Neural cell (in vitro differentiated cells): ENCODE data around the gene PGBD5. TPM values are rescaled to one million over a fixed set of nuclear protein-coding genes. Genes with fewer than 3 reads are reported as not detected.

Experiments used
- H2AFZ ChIP-seq: fragments of 200-600, 300-800 bp; sonication (generic), shearing (Covaris generic); 2 replicates; pipeline ENCODE4 v1.6.0; 2014; ENCODE audit warnings: low read depth, mild to moderate bottlenecking, antibody characterized with exemption, low read length, moderate library complexity
- H3F3A ChIP-seq: fragments of 200-600 bp; shearing (Covaris generic); 2 replicates; pipeline ENCODE4 v1.6.1; 2016; ENCODE audit warnings: mild to moderate bottlenecking, moderate library complexity, mixed read lengths, antibody characterized with exemption, low read length; ENCODE audit not compliant: insufficient read depth, poor library complexity, severe bottlenecking
- H3K27ac ChIP-seq: fragments of 200-600, 300-800 bp; sonication (generic), shearing (Covaris generic); 2 replicates; pipeline ENCODE4 v1.5.1; 2014; ENCODE audit warnings: mild to moderate bottlenecking, low read length, moderate library complexity
- H3K27me3 ChIP-seq: fragments of 300-800, 200-600 bp; sonication (generic), shearing (Covaris generic); 2 replicates; pipeline ENCODE4 v1.6.0; 2014; ENCODE audit warnings: mild to moderate bottlenecking, low read depth, low read length, moderate library complexity; ENCODE audit not compliant: insufficient read depth
- H3K36me3 ChIP-seq: fragments of 300-800, 200-600 bp; sonication (generic), shearing (Covaris generic); 2 replicates; pipeline ENCODE4 v1.5.1; 2014; ENCODE audit warnings: mild to moderate bottlenecking, antibody characterized with exemption, low read length, moderate library complexity; ENCODE audit not compliant: insufficient read depth
- H3K4me2 ChIP-seq: fragments of 300-800, 200-600 bp; sonication (generic), shearing (Covaris generic); 2 replicates; pipeline ENCODE4 v1.6.0; 2014; ENCODE audit warnings: mild to moderate bottlenecking, low read length
- H3K4me3 ChIP-seq: fragments of 300-800, 200-600 bp; sonication (generic), shearing (Covaris generic); 2 replicates; pipeline ENCODE4 v1.5.1; 2014; ENCODE audit warnings: mild to moderate bottlenecking, low read length, moderate library complexity
- H3K79me2 ChIP-seq: fragments of 200-600 bp; shearing (Covaris generic); replicated peaks from 2 replicates; pipeline ENCODE4 v1.6.0; 2014; ENCODE audit warnings: mild to moderate bottlenecking, low read length, moderate library complexity; ENCODE audit not compliant: insufficient read depth
- H3K9ac ChIP-seq: fragments of 300-800, 200-600 bp; sonication (generic), shearing (Covaris generic); 2 replicates; pipeline ENCODE4 v1.6.1; 2016; ENCODE audit warnings: mild to moderate bottlenecking, low read length, mixed read lengths
- H3K9me2 ChIP-seq: fragments of 200-600 bp; shearing (Covaris generic); 2 replicates; pipeline ENCODE4 v1.6.1; 2016; ENCODE audit warnings: mild to moderate bottlenecking, low read length, mixed read lengths; ENCODE audit not compliant: insufficient read depth
- H3K9me3 ChIP-seq: fragments of 200-600, 300-800 bp; sonication (generic), shearing (Covaris generic); 2 replicates; pipeline ENCODE4 v1.6.1; 2016; ENCODE audit warnings: mild to moderate bottlenecking, mixed run types, low read length, moderate library complexity, mixed read lengths
- H4K20me1 ChIP-seq: fragments of 200-600 bp; shearing (Covaris generic); 2 replicates; pipeline ENCODE4 v1.6.1; 2016; ENCODE audit warnings: mild to moderate bottlenecking, mixed run types; ENCODE audit not compliant: insufficient read depth
- EP300 ChIP-seq: fragments of 450-650 bp; conservative IDR thresholded peaks from 2 replicates; pipeline ENCODE4 v1.6.1; 2014; ENCODE audit warnings: antibody characterized with exemption, mild to moderate bottlenecking, moderate library complexity; ENCODE audit not compliant: poor library complexity, severe bottlenecking
- POLR2AphosphoS5 ChIP-seq: IDR thresholded peaks from 2 replicates; pipeline ENCODE4 v1.6.1; 2012
- SMC3 ChIP-seq: fragments of 450-650 bp; conservative IDR thresholded peaks from 2 replicates; pipeline ENCODE4 v1.6.1; 2014; ENCODE audit warnings: antibody characterized with exemption, mild to moderate bottlenecking, moderate library complexity; ENCODE audit not compliant: poor library complexity
- polyA plus RNA-seq: library from polyadenylated mRNA; depleted of rRNA; stranded (reverse); fragments of >200 nt; gene quantifications from 2 replicates; pipeline ENCODE4 v1.2.3, GENCODE V29; 2014
- TF ChIP-seq, protein P1 (sequence below): fragments of 450-650 bp; IDR thresholded peaks from 2 replicates; pipeline ENCODE4 v1.5.1; 2014; ENCODE audit warnings: antibody characterized with exemption, mild to moderate bottlenecking, moderate library complexity; ENCODE audit not compliant: poor library complexity, severe bottlenecking
- TF ChIP-seq, protein P2 (sequence below): IDR thresholded peaks from 2 replicates; pipeline ENCODE4 v1.6.1; 2012; ENCODE audit warnings: borderline replicate concordance

The PGBD5 gene
- polyA plus RNA-seq, 1 donor from 2014 or later, result 16.3 TPM

DNA sequence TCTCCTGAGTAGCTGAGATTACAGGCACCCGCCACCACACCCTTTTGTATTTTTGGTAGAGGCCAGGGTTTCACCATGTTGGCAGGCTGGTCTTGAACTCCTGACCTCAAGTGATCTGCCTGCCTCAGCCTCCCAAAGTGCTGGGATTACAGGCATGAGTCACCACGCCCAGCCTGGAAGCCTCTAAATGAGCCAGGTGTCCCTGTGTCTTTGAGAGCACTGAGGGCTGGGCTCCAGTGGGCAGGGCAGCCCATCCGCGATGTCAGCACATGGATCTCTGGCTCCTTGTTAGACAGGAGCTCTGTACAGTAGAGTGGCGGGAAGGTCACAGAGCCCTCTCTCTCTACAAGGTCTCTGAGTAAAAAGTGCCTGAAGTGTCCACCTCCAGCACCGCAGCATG, 124.3 kb downstream of the PGBD5 start:
- Histone ChIP-seq H3K9me3 (no peaks in the 10 kb centered on the region), H3K27ac (no peak overlapping the region), H3K79me2 (no peaks in the 10 kb centered on the region), H3K36me3 (no peaks in the 10 kb centered on the region), H3K9ac (no peak overlapping the region), H4K20me1 (no peaks in the 10 kb centered on the region), H3F3A (no peaks in the 10 kb centered on the region), H3K4me2 (no peak overlapping the region), H3K9me2 (no peaks in the 10 kb centered on the region), H3K27me3 (no peaks in the 10 kb centered on the region), H2AFZ (no peak overlapping the region), H3K4me3 (no peak overlapping the region)
- TF ChIP-seq, protein P1, sequence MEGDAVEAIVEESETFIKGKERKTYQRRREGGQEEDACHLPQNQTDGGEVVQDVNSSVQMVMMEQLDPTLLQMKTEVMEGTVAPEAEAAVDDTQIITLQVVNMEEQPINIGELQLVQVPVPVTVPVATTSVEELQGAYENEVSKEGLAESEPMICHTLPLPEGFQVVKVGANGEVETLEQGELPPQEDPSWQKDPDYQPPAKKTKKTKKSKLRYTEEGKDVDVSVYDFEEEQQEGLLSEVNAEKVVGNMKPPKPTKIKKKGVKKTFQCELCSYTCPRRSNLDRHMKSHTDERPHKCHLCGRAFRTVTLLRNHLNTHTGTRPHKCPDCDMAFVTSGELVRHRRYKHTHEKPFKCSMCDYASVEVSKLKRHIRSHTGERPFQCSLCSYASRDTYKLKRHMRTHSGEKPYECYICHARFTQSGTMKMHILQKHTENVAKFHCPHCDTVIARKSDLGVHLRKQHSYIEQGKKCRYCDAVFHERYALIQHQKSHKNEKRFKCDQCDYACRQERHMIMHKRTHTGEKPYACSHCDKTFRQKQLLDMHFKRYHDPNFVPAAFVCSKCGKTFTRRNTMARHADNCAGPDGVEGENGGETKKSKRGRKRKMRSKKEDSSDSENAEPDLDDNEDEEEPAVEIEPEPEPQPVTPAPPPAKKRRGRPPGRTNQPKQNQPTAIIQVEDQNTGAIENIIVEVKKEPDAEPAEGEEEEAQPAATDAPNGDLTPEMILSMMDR, result no peak
- TF ChIP-seq POLR2AphosphoS5 (no peak), SMC3 (no peak)

DNA sequence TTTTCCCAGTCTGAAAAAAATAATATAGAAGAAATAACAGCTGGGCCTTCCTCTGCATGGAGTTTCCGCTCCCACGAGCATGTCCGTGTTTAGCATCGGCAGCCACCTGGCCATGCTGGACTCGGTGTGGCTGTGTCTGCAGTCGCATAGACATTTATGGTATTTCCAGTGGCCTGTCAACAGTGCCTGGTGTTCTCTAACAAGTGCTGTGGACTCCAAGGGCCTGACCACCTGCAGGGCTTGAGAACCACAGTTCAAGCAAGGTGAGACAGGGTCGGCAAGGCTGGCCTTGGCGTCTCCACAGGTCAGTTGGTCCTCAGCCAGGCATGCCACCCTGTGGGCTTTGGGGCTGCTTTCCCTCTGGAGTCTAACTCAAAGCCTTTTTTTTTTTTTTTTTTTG, 124.8 kb downstream of the PGBD5 start:
- Histone ChIP-seq H4K20me1 (no peaks in the 10 kb centered on the region), H3K9ac (no peak overlapping the region), H3K36me3 (no peaks in the 10 kb centered on the region), H2AFZ (no peak overlapping the region), H3K79me2 (no peaks in the 10 kb centered on the region), H3K4me2 (no peak overlapping the region), H3K9me2 (no peaks in the 10 kb centered on the region), H3K27ac (no peak overlapping the region), H3K27me3 (no peaks in the 10 kb centered on the region), H3K9me3 (no peaks in the 10 kb centered on the region), H3K4me3 (no peak overlapping the region), H3F3A (no peaks in the 10 kb centered on the region)
- TF ChIP-seq SMC3 (no peak), EP300 (no peak)
- TF ChIP-seq, protein P1, result no peak

DNA sequence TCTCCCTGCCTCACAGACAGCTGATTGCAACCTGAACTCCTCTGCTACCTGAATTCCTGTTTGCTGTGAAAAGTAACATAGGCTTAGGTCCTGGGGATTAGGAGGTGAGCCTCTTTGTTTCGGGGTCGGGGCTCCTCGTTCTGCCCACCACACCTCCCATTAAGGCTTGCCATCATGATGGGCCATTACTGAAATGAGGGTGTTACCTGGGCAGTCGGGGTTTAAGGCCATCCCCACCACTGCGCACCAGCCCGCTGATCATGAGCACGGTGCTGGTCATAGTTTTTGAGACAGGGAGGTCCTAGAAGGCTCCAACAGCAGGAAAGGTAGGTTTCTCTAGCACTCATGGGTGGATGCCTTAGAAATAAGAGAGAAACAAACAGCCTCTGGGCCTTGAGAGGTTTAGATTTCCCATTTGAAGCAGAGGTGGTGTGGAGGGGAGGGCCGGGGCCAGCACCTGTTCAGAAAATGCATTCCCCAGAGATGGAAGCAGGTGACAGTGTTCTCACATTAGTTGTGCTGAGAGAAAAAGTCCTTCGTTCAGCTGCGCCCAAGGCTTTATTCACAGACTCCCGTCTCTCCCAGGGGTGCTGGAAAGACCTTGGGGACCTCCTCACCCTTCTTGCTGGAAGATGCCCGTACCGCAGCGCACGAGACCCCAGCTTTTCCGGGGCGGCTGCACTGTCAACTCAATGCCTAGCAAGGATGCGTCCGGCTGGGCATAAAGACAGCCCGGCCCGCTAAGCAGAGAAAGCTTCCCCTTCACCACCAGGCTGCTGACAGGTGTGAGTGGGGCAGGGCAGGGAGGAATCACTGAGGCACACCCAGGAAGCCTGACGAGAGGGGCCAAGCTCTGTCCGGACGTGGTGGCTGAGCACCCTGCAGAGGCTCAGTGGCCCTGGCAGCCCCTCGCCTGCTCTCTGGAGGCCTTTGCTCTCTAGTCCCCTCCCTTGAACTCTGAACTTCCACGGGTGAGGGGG, 125.5 kb downstream of the PGBD5 start:
- Histone ChIP-seq H3K27me3 (no peaks in the 10 kb centered on the region), H3K79me2 (no peaks in the 10 kb centered on the region), H3K9me2 (no peaks in the 10 kb centered on the region), H3K36me3 (no peaks in the 10 kb centered on the region), H4K20me1 (no peaks in the 10 kb centered on the region), H3F3A (no peaks in the 10 kb centered on the region), H3K27ac (no peak overlapping the region), H3K4me3 (no peak overlapping the region), H2AFZ (no peak overlapping the region), H3K9me3 (no peaks in the 10 kb centered on the region), H3K4me2 (no peak overlapping the region), H3K9ac (no peak overlapping the region)
- no peak for TF ChIP-seq EP300
- TF ChIP-seq, protein P2, sequence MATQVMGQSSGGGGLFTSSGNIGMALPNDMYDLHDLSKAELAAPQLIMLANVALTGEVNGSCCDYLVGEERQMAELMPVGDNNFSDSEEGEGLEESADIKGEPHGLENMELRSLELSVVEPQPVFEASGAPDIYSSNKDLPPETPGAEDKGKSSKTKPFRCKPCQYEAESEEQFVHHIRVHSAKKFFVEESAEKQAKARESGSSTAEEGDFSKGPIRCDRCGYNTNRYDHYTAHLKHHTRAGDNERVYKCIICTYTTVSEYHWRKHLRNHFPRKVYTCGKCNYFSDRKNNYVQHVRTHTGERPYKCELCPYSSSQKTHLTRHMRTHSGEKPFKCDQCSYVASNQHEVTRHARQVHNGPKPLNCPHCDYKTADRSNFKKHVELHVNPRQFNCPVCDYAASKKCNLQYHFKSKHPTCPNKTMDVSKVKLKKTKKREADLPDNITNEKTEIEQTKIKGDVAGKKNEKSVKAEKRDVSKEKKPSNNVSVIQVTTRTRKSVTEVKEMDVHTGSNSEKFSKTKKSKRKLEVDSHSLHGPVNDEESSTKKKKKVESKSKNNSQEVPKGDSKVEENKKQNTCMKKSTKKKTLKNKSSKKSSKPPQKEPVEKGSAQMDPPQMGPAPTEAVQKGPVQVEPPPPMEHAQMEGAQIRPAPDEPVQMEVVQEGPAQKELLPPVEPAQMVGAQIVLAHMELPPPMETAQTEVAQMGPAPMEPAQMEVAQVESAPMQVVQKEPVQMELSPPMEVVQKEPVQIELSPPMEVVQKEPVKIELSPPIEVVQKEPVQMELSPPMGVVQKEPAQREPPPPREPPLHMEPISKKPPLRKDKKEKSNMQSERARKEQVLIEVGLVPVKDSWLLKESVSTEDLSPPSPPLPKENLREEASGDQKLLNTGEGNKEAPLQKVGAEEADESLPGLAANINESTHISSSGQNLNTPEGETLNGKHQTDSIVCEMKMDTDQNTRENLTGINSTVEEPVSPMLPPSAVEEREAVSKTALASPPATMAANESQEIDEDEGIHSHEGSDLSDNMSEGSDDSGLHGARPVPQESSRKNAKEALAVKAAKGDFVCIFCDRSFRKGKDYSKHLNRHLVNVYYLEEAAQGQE, result no peak
